Stimulated activated CD8-positive, alpha-beta memory T cell treated with anti-CD3 and anti-CD28 coated beads, Interleukin-7, amount 100 ng/mL, for 48 hours (primary cell): ENCODE results near the gene CUEDC1.
A peak's percentile ranks its signal among the peaks of the same experiment; 100 is the strongest.

Experiments
- DNase-seq, 2 donors: peaks; one replicate each; pipeline ENCODE4 v3.0.0-alpha.2; 2020; ENCODE audit warnings: low read depth in 1 of 2; ENCODE audit errors: extremely low read depth in 1 of 2

The CUEDC1 gene

GRCh38 chr17:57900991-57901743 is 54.0 kb downstream of the CUEDC1 start:
- no peak for DNase-seq

- DNase-seq, result no peak
These were observed 55.4 kb downstream of the CUEDC1 start for GRCh38 chr17:57899822-57900221.

GRCh38 chr17:57899391-57899790 is 55.8 kb downstream of the CUEDC1 start:
- no peak for DNase-seq

GRCh38 chr17:57898487-57899311 is 56.5 kb downstream of the CUEDC1 start:
- DNase-seq, result no peak

- no peak for DNase-seq
These were observed 59.7 kb downstream of the CUEDC1 start for GRCh38 chr17:57895382-57896060.

- DNase-seq, result no peak
These were observed 60.4 kb downstream of the CUEDC1 start for GRCh38 chr17:57894848-57895247.

GRCh38 chr17:57892820-57893595 is 62.2 kb downstream of the CUEDC1 start:
- no peak for DNase-seq

GRCh38 chr17:57892146-57892819 is 62.9 kb downstream of the CUEDC1 start:
- peak; percentile 52 to 59 for DNase-seq

- no peak for DNase-seq
These were observed 64.4 kb downstream of the CUEDC1 start for GRCh38 chr17:57890857-57891232.

- DNase-seq, result no peak
These were observed 65.0 kb downstream of the CUEDC1 start for GRCh38 chr17:57889892-57890856.

- DNase-seq, result no peak
These were observed 66.0 kb downstream of the CUEDC1 start for GRCh38 chr17:57889252-57889651.

GRCh38 chr17:57888311-57889216 is 66.6 kb downstream of the CUEDC1 start:
- DNase-seq, result no peak

- DNase-seq, result no peak
These were observed 68.1 kb downstream of the CUEDC1 start for GRCh38 chr17:57887161-57887560.

GRCh38 chr17:57886020-57886419 is 69.2 kb downstream of the CUEDC1 start:
- DNase-seq, result no peak

- no peak for DNase-seq
These were observed 69.9 kb downstream of the CUEDC1 start for GRCh38 chr17:57885148-57885915.

GRCh38 chr17:57881783-57882351 is 73.3 kb downstream of the CUEDC1 start:
- DNase-seq, result no peak

GRCh38 chr17:57881143-57881542 is 74.1 kb downstream of the CUEDC1 start:
- DNase-seq, result no peak
